DMS79 (cell line): ENCODE data around the gene OR8B8.
A peak's percentile ranks its signal among the peaks of the same experiment; 100 is the strongest.
"Not testable (repeated sequence)": the region's sequence is repeated elsewhere in the genome, so short reads cannot be mapped to it uniquely, and the experiment has no call there.

Experiments
- DNase-seq: peaks from one replicate; lab custom pipeline; 2025; lab: John Stamatoyannopoulos, UW

Gene OR8B8

GRCh38 chr11:124441519-124441918 lies 4.0 kb downstream of the OR8B8 start:
- DNase-seq: no peak

DNA sequence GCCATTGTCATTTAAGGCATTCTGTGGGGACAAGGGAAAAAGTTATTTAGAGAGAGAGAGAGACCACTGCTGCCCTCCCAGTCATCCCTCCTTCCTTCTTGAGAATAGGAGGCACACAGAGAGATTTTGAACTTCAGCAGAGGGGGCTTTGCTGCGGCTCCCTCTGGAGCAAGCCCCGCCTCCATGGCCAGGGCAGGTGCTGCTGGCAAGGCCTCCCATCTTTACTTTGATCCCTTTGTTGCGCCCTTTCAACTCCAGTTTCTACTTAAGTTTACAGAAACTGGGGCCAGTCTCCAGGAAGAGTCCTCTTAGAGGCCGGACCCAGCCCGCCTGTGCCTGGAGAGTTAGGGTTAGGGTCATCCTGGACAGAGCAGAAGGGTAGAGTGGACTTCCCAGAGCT lies 4.4 kb downstream of the OR8B8 start:
- DNase-seq: no peak

- DNase-seq: no peak
These were observed 4.9 kb downstream of the OR8B8 start for GRCh38 chr11:124440608-124441007.

GRCh38 chr11:124434699-124435098 lies 10.8 kb downstream of the OR8B8 start:
- no peak for DNase-seq

DNA sequence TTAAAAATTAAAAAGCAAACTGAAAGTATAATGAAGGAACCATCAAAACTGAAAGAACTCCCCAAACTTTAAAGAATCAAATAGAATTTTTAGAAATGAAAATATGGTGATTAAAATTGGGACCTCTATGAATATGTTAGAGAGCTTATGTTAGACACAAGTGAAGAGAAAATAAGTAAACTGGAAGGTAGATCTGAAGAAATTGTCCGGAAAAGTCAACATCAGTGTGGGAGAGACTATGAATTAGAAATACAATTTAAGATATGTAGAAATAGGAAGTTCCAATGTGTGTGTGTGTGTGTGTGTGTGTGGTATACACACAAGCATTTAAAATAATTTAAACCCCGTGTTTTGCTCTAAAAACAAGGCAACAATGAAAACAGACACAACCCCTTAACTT lies 15.9 kb downstream of the OR8B8 start:
- DNase-seq: no peak

DNA sequence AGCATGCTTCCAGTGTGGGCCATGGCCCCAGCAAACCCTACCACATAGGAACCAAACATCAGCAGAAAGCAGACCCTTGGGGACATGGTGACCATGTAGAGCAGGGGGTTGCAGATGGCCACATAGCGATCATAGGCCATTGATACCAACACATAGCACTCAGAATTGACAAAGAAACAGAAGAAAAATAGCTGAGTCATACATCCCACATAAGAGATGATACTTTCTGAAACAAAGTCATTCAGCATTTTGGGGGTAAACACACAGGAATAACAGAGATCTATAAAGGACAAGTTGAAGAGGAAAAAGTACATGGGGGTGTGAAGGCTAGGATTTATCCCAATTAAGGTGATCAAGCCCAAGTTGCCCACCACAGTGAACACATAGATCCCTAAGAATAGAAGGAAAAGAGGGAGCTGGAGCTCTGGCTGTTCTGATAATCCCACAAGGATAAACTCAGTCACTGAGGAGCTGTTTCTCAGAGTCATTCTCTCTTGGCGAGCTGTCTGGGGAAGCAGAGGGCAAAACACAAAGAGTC lies 21.0 kb downstream of the OR8B8 start, which contains the start of gene OR8B4:
Gene OR8B4 (minus strand): TSS at position 488 of the 538 bp plus-strand sequence. CDS start 0 bp downstream, at position 488.
- DNase-seq: no peak

DNA sequence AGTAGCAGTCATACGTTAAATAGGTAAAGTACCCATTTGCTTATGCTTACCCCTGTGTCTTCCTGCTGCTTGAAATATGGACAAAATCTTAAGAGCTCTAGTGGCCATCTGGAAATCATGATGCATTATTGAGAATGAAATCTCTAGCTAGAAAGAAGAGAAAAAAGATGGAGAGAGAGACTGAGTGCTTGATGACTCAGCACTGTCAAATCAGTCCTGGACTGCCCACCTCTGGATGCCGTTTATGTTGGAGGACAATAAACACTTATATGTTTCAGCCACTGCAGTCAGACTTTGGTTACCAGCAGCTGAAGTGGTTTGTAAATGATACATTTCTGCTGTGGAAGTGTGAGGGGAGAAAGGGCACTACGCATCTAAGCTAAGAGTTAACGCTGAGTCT lies 24.5 kb downstream of the OR8B8 start:
- no peak for DNase-seq

DNA sequence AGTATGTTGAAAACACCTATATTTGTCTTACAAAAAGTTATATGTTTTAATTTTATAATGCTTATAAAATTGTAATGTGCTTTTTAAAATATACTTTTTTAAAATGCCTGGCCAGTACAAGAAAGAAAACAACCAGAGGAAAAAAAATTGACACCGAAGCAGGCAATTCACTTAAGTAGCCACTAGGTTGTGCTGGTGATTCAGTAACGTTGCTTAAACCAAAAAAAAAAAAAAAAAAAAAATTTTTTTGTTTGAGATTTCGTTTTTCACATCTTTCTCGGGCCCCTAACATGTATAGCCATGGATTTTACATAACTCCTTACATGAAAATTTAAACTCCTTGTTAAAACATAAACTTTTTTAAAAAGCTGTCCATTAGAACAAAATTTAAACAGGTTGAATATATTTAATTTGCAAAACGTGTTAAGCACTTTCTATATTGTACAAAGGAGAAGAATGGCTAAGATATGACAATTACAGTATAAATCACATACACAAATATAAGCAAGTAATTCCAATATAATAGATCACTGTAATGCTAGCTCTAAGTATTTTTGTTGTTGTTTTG lies 30.1 kb downstream of the OR8B8 start:
- peak; percentile 0 for DNase-seq

- no peak for DNase-seq
These were observed 35.6 kb downstream of the OR8B8 start for GRCh38 chr11:124409906-124410305.

DNA sequence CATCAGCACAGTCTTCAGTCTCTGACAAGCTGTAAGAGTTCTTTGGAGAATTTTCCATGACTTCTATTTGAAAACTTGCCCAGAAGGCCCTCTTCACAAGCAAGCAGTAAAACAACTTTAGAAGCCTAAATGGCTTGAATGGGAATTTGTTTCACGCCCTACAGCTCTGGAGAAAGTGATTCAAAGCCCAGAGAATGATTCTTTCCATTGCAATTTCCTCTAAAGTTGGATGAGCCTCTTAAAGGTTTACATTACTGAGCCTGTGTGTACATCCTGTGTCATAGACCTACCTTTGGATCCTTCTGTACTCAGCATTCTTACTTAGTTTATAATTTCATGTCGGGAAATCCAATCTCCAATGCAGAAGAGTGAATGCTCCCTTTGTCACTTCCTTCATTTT lies 39.9 kb downstream of the OR8B8 start:
- DNase-seq: no peak

GRCh38 chr11:124403186-124403585 lies 42.3 kb downstream of the OR8B8 start:
- DNase-seq: not testable (repeated sequence)

GRCh38 chr11:124402326-124402922 lies 43.1 kb downstream of the OR8B8 start:
- DNase-seq: peak; percentile 0

DNA sequence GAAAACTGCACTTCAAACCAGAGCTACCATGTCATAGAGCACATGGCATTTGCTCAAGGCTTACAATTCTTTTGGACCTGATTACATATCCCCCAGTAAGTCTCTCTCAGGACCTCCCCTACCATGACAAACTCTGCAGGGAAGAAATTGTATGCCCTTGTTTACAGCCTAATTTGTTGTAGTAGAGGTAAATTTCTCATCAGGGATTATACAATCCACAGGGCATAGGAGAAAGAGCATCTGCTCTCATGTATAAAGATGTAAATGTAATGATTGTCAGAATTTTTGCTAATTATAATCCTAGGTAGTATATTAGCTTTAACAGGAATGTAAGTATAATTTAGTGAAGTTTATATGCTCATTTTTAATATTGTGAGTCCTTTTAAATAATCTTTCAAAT lies 46.6 kb downstream of the OR8B8 start, which contains the start of gene OR8B3:
Gene OR8B3 (minus strand): TSS at position 101 of the 400 bp plus-strand sequence. CDS start 1,673 bp downstream, outside the sequence.
- DNase-seq: no peak

DNA sequence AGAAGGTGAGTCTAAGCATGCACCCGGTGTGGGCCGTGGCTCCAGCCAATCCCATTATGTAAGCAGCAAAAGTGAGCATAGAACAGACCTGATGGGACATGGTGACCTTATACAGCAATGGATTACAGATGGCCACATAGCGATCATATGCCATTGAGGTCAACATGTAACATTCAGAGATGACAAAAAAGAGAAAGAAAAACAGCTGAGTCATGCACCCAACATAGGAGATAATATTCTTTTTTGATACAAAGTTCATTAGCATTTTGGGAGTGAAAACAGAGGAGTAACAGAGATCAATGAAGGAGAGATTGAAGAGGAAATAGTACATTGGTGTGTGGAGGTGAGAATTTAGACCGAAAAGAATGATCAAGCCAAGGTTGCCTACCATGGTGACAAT lies 48.6 kb downstream of the OR8B8 start:
- not testable (repeated sequence) for DNase-seq

DNA sequence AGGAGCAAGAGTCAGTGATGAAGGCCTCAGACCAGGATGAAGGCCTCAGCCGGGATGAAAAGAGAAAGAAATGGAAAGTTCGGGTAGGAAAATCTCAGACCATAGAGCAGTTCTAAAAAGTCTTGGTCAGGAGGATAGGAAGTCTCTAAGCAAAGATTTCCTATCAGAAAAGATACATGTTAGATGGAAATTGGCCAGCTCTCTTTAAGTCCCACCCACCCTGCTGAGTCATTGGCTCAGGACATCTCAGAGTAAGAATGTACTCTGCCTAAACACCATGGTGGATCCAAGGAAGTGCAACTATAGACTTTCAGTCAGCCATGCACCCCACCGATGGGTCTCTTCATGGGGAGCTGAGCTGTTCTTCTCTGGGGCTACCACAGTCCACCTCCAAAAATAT lies 51.1 kb downstream of the OR8B8 start:
- DNase-seq: no peak
